HFF-Myc (cell line): Measurements from ENCODE around the gene SHISAL1.

ENCODE experiments used
- DNase-seq: peaks from one replicate; pipeline ENCODE4 v3.0.0-alpha.2; 2011; ENCODE audit warnings: low read depth; ENCODE audit errors: extremely low read depth
- H3K4me3 ChIP-seq: replicated peaks from 2 replicates; pipeline ENCODE4 v1.5.1; 2011; ENCODE audit warnings: low read depth, mild to moderate bottlenecking, control low read depth, low read length
- CTCF ChIP-seq: IDR thresholded peaks from 2 replicates; pipeline ENCODE4 v1.5.1; 2012; ENCODE audit warnings: mild to moderate bottlenecking, low read depth, low read length, control low read depth; ENCODE audit errors: missing control alignments

SHISAL1 gene

GRCh38 chr22:44311104-44311854 lies 1.5 kb downstream of the SHISAL1 start:
- no peak for DNase-seq
- TF ChIP-seq CTCF: no peak
- H3K4me3 ChIP-seq: no peak overlapping the region

- H3K4me3 ChIP-seq: no peak overlapping the region
- TF ChIP-seq CTCF: no peak
These were observed 3.1 kb downstream of the SHISAL1 start for GRCh38 chr22:44309647-44310046.

DNA sequence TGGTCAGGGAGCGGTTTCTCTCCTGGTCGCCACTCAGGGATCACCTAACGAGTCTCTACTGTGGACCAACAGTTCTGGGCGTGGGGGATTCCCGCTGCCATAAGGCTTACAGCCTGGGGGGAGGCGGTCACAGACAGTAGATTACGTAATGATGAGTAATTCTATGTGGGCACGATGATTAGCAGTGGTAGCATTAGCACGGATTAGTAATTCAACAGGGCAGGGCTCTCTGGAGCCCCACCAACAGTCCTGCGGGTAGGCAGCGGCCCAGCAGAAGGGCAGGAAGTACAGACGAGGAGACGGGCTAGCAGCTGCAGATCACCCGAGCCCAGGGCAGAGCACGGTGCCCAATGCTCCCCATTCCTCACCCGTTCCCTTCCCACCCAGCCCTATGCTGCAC lies 3.6 kb downstream of the SHISAL1 start:
- H3K4me3 ChIP-seq: no peak overlapping the region
- DNase-seq: peak; percentile 73
- TF ChIP-seq CTCF: no peak

More at GRCh38 chr22:44309647-44310046, 3.1 kb downstream of the SHISAL1 start:
- DNase-seq: no peak

- TF ChIP-seq CTCF: no peak
- no peak for DNase-seq
- H3K4me3 ChIP-seq: no peak overlapping the region
These were observed 5.1 kb downstream of the SHISAL1 start for GRCh38 chr22:44307509-44308169.

- no peak overlapping the region for H3K4me3 ChIP-seq
- TF ChIP-seq CTCF: no peak
- no peak for DNase-seq
These were observed 6.9 kb downstream of the SHISAL1 start for GRCh38 chr22:44305888-44306287.

GRCh38 chr22:44305455-44305854 lies 7.3 kb downstream of the SHISAL1 start:
- no peak overlapping the region for H3K4me3 ChIP-seq
- no peak for DNase-seq
- no peak for TF ChIP-seq CTCF
